Measurements from ENCODE around the gene RPUSD2.

The RPUSD2 gene

DNA sequence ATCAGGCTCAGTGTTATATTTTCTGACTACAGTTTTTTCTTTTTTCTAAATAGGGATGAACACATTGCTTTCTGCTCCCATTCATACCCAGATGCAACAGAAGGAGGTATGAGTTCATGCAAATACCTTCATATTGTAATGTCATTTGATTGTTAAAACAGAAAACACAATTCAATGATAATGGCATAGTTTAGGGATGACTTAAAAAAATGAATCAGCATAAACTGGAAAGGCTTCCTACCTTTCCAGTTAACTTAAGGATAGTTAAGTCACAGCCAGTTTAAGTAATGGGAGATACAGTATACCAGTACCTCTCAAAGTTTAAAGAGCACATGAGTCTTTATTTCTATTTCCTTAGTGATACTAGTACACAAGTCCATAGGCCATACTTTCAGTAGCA lies 49.8 kb downstream of the RPUSD2 start:
- DNase-seq (ENCODE audit: low read depth, low spot score), result no peak

DNA sequence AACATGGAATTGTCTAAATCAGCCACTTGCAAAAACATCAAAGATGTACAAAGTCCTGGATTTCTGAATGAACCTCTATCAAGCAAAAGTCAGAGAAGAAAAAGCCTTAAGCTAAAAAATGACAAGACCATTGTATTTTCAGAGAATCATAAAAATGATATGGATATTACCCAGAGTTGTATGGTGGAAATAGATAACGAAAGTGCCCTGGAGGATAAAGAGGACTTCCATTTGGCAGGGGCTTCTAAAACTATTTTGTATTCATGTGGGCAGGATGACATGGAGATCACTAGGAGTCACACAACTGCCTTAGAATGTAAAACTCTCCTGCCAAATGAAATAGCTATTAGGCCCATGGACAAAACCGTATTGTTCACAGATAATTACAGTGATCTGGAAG lies 54.3 kb downstream of the RPUSD2 start:
- no peak for DNase-seq (ENCODE audit: low read depth, low spot score)
